ENCODE data around the gene AFAP1L1.

Gene AFAP1L1

DNA sequence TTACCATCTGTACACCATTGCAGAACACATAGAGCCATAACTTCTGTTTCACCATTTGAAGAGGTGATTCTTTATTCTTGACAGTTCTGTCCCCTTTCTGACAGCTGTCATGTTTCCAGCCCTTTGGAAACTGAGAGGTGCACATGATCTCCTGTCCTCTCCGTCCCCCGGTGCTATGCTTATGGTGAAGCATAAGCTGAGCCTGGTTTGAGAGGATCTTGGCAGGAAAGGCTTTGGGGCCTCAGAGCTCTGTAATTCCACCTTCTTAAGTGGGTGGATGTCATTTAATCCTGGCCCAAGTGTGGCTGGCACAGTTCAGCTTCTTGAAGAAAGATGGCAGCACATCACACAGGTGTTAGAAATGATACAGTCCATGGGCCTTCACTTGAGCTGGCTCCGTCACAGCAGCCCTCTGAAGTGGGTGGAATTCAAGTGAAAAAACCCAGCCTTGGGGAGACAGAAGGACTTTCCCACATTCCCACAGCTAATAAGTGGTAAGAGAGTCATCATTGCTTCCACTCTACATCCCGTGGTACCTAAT, 43.0 kb downstream of the AFAP1L1 start:
- no peak for ATAC-seq
- TF ChIP-seq TOX (CRISPR knock-in tag; IDR thresholded peaks at IDR 0.05; ENCODE audit: borderline replicate concordance) (no peak), ISL1 (CRISPR knock-in tag; IDR thresholded peaks at IDR 0.05) (no peak), ARNTL (CRISPR knock-in tag; IDR thresholded peaks at IDR 0.05; ENCODE audit: borderline replicate concordance, low read depth) (no peak), ZNF8 (CRISPR knock-in tag; IDR thresholded peaks at IDR 0.05) (no peak), BACH2 (CRISPR knock-in tag; IDR thresholded peaks at IDR 0.05; ENCODE audit: borderline replicate concordance) (no peak), ZNF565 (CRISPR knock-in tag; conservative IDR thresholded peaks at IDR 0.05; ENCODE audit: low read depth) (no peak), ESRRG (CRISPR knock-in tag; IDR thresholded peaks at IDR 0.05) (no peak), RARB (CRISPR knock-in tag; IDR thresholded peaks at IDR 0.05) (no peak), ZFP3 (CRISPR knock-in tag; IDR thresholded peaks at IDR 0.05) (no peak)
- TF ChIP-seq, protein P1, sequence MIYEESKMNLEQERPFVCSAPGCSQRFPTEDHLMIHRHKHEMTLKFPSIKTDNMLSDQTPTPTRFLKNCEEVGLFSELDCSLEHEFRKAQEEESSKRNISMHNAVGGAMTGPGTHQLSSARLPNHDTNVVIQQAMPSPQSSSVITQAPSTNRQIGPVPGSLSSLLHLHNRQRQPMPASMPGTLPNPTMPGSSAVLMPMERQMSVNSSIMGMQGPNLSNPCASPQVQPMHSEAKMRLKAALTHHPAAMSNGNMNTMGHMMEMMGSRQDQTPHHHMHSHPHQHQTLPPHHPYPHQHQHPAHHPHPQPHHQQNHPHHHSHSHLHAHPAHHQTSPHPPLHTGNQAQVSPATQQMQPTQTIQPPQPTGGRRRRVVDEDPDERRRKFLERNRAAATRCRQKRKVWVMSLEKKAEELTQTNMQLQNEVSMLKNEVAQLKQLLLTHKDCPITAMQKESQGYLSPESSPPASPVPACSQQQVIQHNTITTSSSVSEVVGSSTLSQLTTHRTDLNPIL (CRISPR knock-in tag; IDR thresholded peaks at IDR 0.05; ENCODE audit: low read depth) = no peak
- TF ChIP-seq, protein P2, sequence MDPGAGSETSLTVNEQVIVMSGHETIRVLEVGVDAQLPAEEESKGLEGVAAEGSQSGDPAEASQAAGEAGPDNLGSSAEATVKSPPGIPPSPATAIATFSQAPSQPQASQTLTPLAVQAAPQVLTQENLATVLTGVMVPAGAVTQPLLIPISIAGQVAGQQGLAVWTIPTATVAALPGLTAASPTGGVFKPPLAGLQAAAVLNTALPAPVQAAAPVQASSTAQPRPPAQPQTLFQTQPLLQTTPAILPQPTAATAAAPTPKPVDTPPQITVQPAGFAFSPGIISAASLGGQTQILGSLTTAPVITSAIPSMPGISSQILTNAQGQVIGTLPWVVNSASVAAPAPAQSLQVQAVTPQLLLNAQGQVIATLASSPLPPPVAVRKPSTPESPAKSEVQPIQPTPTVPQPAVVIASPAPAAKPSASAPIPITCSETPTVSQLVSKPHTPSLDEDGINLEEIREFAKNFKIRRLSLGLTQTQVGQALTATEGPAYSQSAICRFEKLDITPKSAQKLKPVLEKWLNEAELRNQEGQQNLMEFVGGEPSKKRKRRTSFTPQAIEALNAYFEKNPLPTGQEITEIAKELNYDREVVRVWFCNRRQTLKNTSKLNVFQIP (CRISPR knock-in tag; IDR thresholded peaks at IDR 0.05; ENCODE audit: borderline replicate concordance, low read depth) = no peak
- TF ChIP-seq, protein P3, sequence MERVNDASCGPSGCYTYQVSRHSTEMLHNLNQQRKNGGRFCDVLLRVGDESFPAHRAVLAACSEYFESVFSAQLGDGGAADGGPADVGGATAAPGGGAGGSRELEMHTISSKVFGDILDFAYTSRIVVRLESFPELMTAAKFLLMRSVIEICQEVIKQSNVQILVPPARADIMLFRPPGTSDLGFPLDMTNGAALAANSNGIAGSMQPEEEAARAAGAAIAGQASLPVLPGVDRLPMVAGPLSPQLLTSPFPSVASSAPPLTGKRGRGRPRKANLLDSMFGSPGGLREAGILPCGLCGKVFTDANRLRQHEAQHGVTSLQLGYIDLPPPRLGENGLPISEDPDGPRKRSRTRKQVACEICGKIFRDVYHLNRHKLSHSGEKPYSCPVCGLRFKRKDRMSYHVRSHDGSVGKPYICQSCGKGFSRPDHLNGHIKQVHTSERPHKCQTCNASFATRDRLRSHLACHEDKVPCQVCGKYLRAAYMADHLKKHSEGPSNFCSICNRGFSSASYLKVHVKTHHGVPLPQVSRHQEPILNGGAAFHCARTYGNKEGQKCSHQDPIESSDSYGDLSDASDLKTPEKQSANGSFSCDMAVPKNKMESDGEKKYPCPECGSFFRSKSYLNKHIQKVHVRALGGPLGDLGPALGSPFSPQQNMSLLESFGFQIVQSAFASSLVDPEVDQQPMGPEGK (CRISPR knock-in tag; IDR thresholded peaks at IDR 0.05; ENCODE audit: borderline replicate concordance) = no peak

DNA sequence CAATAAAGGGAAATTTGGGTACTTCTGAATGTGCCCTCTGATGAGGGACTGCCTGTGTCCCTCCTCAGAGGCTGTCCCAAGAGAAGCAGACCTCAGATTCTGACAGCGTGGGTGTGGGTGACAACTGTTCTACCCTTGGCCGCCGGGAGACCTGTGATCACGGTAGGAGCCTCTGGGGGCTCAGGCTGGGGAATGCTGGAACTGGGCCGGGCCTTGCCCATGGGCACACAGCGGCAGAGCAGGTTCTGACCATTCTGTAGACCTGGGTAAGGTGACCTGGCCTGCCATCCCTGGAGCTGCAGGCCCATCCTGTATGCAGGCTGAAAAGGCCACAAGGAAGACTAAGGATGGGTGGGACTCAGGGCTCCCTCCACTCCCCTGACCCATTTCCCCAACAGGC, 44.1 kb downstream of the AFAP1L1 start:
- TF ChIP-seq ZFP3 (CRISPR knock-in tag; IDR thresholded peaks at IDR 0.05) (no peak), ZNF565 (CRISPR knock-in tag; conservative IDR thresholded peaks at IDR 0.05; ENCODE audit: low read depth) (no peak), TCF4 (CRISPR knock-in tag; IDR thresholded peaks at IDR 0.05; ENCODE audit: borderline replicate concordance) (no peak)
- no peak for ATAC-seq

DNA sequence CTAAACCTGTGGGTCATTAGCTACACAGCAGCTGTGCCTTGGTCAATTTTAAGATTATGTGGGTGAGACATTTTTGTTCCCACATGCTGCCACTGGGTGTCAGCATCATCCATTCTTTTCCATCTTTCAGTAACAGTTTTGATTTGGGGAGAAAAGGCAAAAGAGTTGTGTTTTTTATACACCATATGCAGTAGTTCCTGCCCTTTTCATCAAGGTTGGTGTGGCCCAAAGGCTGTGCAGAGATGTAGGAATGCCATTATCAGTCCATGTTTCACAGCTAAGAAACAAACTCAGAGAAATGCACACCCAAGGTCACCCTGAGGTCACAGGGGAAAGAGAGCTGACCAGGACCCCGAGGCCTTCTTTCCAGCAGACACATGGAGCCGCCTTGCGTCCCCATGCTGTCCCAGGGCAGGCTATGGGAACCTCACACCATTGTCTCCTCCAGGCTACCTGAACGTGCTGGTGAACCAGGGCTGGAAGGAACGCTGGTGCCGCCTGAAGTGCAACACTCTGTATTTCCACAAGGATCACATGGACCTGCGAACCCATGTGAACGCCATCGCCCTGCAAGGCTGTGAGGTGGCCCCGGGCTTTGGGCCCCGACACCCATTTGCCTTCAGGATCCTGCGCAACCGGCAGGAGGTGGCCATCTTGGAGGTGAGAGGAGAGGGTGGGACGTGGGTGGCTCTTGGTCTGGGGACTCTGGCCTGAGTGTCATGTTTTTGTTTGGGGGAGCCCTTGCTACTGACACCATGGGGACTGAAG, 45.8 kb downstream of the AFAP1L1 start:
- ATAC-seq = peak; percentile 61

More for the DNA sequence above, 45.8 kb downstream of the AFAP1L1 start:
- TF ChIP-seq, protein P2 (CRISPR knock-in tag; IDR thresholded peaks at IDR 0.05; ENCODE audit: borderline replicate concordance, low read depth) = no peak
- TF ChIP-seq ZNF8 (CRISPR knock-in tag; IDR thresholded peaks at IDR 0.05) (no peak), ZNF70 (CRISPR knock-in tag; IDR thresholded peaks at IDR 0.05) (no peak), GLIS3 (CRISPR knock-in tag; IDR thresholded peaks at IDR 0.05) (no peak), ZC3H10 (CRISPR knock-in tag; IDR thresholded peaks at IDR 0.05) (no peak), TCF4 (CRISPR knock-in tag; IDR thresholded peaks at IDR 0.05; ENCODE audit: borderline replicate concordance) (no peak), ESRRG (CRISPR knock-in tag; IDR thresholded peaks at IDR 0.05) (no peak), ZNF565 (CRISPR knock-in tag; conservative IDR thresholded peaks at IDR 0.05; ENCODE audit: low read depth) (no peak), OSR1 (CRISPR knock-in tag; IDR thresholded peaks at IDR 0.05) (no peak), ZFP3 (CRISPR knock-in tag; IDR thresholded peaks at IDR 0.05) (no peak), SNAI2 (CRISPR knock-in tag; IDR thresholded peaks at IDR 0.05) (no peak), CSDC2 (CRISPR knock-in tag; IDR thresholded peaks at IDR 0.05) (no peak), ISL1 (CRISPR knock-in tag; IDR thresholded peaks at IDR 0.05) (no peak)
- TF ChIP-seq, protein P1 (CRISPR knock-in tag; IDR thresholded peaks at IDR 0.05; ENCODE audit: low read depth) = no peak
- TF ChIP-seq, protein P4, sequence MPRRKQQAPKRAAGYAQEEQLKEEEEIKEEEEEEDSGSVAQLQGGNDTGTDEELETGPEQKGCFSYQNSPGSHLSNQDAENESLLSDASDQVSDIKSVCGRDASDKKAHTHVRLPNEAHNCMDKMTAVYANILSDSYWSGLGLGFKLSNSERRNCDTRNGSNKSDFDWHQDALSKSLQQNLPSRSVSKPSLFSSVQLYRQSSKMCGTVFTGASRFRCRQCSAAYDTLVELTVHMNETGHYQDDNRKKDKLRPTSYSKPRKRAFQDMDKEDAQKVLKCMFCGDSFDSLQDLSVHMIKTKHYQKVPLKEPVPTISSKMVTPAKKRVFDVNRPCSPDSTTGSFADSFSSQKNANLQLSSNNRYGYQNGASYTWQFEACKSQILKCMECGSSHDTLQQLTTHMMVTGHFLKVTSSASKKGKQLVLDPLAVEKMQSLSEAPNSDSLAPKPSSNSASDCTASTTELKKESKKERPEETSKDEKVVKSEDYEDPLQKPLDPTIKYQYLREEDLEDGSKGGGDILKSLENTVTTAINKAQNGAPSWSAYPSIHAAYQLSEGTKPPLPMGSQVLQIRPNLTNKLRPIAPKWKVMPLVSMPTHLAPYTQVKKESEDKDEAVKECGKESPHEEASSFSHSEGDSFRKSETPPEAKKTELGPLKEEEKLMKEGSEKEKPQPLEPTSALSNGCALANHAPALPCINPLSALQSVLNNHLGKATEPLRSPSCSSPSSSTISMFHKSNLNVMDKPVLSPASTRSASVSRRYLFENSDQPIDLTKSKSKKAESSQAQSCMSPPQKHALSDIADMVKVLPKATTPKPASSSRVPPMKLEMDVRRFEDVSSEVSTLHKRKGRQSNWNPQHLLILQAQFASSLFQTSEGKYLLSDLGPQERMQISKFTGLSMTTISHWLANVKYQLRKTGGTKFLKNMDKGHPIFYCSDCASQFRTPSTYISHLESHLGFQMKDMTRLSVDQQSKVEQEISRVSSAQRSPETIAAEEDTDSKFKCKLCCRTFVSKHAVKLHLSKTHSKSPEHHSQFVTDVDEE (CRISPR knock-in tag; IDR thresholded peaks at IDR 0.05) = no peak
- TF ChIP-seq, protein P5, sequence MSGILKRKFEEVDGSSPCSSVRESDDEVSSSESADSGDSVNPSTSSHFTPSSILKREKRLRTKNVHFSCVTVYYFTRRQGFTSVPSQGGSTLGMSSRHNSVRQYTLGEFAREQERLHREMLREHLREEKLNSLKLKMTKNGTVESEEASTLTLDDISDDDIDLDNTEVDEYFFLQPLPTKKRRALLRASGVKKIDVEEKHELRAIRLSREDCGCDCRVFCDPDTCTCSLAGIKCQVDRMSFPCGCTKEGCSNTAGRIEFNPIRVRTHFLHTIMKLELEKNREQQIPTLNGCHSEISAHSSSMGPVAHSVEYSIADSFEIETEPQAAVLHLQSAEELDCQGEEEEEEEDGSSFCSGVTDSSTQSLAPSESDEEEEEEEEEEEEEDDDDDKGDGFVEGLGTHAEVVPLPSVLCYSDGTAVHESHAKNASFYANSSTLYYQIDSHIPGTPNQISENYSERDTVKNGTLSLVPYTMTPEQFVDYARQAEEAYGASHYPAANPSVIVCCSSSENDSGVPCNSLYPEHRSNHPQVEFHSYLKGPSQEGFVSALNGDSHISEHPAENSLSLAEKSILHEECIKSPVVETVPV (CRISPR knock-in tag; IDR thresholded peaks at IDR 0.05) = no peak
